GM21717 (cell line): ENCODE measurements around the gene TNIK.
"Not testable (repeated sequence)": the region's sequence is repeated elsewhere in the genome, so short reads cannot be mapped to it uniquely, and the experiment has no call there.

Experiments
- ATAC-seq: cut with Tn5 transposase; IDR thresholded peaks from one replicate; pipeline ENCODE4 v1.9.1; 2021; ENCODE audit warnings: mild to moderate bottlenecking, moderate library complexity; ENCODE audit not compliant: unreplicated experiment

TNIK gene

DNA sequence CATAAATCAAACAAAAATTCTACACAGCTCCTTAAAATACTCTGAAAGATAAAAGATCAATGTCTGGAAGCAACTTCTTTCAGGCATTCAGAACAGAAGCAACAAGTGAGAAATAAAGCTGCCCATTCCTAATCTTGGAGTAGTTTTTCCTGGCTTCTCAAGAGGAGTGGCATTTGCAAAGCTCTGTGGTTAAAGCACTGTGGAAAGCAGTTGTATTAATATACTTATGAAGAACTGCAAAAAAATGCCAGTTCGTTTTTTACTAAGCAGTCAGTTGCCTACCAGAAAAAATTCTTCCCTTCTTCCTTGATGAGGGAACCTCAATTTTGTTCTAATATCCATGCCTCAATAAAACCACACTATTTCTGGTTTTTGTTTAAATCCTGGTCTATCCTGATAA, 197.8 kb downstream of the TNIK start:
- ATAC-seq: no peak

DNA sequence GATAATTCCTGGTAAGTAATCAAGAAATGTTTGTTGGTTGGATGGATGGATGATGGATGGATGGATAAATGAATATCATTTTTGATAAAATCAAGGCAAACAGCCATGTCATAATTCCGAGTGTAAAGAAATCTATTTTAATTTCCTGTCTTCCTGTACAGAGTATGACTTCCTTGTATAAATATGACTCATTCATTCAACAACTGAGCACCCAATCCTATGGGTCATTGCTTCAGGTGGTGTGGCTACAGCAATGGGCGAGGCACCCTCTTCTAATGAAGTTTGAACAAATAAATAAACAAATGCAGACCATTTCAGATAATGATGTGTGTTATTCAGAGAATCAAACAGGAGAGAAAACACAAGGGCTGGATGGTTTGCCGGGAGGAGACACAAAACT, 198.7 kb downstream of the TNIK start:
- no peak for ATAC-seq

DNA sequence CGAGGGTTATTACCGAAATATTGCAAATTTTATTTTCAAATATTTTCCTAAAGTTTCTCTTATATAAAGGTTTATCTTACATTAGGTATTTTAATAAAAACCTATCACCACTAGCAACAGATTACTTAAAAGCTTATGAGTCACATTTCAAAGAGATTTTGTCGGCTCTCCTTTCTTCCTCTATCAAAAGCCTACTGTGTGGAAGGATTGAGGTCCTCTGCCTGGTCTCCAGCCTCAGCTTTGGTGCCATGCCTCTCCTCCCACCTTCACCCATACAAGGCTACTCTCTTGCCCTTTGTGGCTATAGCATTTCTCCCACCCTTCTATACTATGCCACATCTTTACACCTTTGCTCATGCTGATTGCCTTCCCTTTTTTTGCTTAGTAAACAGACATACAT, 199.3 kb downstream of the TNIK start:
- ATAC-seq: no peak

GRCh38 chr3:171260466-171260865, 199.7 kb downstream of the TNIK start:
- ATAC-seq: no peak

GRCh38 chr3:171258316-171258715, 201.9 kb downstream of the TNIK start:
- ATAC-seq: no peak

DNA sequence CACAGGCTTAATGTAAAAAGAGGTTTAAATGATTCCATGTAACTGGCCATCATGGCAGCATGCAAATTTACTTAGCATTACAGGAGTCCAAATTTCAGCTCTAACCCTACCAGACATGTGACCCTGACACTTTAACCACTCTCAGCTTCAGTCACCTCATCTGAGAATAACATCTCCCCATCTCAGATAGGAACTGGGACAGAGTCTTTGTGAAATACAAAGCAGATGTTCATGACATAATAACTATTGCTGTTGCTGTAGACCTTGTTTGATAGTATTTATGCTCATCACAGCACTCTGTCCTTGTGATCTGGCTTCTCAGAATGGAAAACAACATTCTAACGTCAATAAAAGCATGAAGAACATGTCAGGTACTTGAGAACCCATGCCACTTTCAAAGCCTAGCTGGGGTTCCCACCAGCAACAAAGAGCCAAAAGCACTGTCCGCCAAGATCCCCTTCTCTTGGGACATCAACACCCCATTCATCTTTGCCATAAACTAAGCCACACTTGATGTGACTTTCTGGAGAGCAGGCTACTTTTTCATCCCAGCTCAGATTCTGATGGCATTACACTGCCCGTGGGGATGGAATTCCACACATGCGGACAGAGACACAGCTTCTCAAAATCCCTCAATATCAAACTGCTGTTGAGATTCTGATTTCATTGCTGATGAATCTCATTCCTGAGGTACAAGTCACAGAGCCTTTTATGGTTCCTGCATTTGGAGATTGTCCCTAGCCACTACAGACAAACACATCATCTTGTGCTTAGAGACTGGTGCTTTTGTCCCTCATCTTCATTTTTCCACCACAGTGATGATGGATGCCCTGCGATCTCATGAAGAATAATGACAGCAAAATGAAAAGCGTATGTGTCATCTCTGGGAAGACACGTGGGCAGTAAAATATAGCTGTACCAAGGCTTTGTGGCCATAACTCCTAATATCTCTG, 202.7 kb downstream of the TNIK start:
- peak; percentile 55 for ATAC-seq

DNA sequence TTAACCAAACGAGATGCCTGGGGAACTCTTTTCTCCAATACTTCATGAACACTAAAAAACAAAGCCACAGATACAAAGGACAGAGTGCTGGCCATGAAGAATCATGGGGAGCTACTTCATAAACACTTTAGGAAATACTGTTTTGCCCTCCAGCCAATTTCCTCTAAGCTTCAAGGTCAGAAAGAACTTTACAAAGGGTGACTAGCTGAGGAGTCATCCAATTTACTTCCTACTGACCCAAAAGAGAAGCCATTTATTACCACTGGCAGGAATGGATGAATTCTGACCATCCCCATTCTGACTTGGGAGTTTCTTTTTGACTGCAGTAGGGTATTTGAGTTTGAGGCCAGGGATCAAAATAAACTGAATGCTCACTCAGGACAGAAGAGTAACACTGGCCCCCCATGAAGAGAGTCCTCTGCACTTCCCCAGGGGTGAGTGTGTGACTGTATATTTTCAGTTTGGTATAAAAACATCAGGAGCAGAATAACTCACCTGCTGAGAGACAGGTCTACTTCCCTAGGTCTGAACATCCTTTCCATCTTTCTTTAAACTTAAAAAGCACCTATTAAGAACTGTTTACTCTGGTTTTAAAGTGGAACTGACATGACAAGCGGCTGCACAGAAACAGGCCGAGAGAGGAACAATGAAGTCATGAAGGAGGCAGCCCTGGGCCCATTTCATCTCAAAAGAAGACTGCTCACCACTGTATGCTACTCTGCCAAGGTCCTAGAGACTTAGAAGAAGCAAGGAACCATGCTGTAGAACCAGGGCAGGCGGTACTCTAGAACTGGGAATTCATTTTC, 203.6 kb downstream of the TNIK start:
- no peak for ATAC-seq

DNA sequence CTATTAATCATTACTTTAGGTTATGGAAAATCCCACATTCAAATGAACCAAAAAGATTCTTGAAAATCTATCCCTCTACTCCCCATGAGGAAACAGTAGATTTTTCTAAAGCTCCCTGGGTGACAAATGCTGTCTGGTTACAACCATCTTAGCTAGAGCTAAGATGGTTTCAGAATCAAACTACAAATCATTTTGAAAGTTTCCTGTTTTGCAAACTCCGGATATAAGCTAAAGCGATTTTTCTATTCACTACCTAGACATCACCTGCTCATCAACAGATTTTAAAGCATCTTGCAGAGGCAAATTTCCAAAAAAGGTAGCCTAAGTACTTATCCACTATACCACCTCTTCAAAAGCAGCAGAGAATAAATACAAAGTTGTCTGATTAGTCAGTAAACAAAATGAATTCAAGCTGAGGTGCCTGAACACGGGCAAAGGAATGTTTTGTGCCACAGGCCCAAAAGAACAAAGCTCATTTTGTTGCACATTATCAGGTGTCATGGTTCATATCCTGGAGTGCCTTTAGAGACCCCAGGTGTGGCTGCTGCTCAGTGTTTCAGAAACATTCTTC, 204.9 kb downstream of the TNIK start:
- ATAC-seq: peak; percentile 59

- ATAC-seq: no peak
Observed at GRCh38 chr3:171254315-171254714, 205.9 kb downstream of the TNIK start.

DNA sequence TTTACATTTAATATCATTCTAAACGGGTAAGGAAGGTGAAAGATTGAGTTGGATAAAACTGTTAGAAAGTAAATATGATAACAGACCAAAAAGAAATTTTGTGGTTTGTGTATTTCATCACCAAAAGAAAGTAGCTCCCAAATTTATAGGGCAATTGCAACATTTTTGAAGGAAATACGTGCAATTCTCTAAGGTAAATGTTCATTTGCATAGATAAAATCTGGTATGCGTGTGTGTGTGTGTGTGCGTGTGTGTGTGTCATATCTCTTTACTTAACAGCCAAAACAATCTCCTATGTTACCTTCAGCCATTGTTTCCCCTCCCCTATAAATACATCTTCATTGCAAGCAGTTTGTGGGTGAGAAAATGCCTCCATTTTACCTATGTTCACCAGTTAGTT, 208.4 kb downstream of the TNIK start:
- ATAC-seq: no peak

DNA sequence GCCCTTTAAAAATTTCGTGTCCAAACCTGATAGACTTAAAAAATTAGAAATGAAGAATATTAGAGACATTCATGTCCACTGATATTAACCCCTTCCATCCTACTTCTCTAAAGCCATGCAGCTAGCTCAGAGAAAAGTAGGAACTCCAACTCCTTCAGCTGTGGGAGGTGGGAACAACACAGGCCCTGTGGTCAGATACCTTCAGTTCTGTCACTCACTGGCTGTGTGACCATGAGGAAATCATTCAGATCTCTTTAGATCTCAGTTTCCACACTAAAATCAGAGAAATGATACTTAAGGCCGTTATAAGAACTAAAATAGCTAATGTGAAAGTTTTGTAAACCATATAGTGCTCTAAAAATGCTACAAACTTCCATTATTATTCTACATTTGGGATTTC, 209.8 kb downstream of the TNIK start:
- ATAC-seq: no peak

DNA sequence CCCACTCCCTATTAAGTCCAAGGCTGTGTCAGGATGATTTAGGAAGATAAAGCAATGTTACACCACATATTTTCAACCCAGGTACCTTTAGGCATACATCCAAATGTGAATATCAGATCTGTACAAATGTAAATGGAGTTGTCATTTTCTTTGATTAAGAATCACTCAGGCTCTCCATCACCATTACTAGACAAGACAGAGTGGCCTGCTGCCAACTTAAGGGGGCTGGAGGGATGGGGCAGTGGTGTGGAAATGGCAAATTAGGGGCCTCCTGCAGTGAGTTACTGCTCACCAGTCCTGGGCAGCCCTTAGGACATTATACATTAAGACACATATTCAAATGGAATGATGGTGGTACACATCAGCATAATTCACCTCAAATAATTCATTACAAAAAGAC, 211.0 kb downstream of the TNIK start:
- ATAC-seq: peak; percentile 11

DNA sequence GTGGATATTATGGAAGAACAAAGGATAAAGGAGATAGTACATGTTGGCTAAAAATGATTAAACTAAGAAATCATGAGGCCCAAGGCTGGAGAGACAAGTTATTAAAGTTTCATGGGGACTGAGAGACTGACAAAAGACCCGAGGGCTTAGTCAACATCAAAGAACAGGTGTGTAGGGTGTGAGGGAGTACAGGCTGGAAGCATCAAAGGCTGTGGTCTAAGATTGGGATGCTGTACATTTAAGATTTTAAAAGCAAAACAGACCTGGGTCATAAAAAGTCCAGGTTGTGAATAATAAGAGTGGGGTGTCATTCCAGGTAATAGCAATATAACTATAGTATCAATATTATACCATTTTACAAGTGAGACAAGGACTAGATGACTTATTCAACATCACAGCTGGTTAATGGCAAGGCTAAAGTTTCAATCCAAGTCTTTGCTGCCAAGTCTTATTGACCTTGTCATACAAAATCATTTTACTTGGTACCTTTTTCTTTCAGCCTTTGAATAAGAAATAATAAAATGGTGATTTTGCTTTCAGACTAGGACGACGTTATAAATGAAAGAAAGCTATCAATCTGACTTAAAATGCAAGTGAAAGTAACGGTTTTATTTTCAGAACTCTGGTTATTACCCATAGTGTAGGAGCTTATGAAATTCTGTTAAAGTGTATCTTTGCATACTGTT, 211.6 kb downstream of the TNIK start:
- ATAC-seq: peak; percentile 75

- ATAC-seq: no peak
Observed at GRCh38 chr3:171245796-171246765, 214.1 kb downstream of the TNIK start.

- no peak for ATAC-seq
Observed at GRCh38 chr3:171242951-171243350, 217.3 kb downstream of the TNIK start.

DNA sequence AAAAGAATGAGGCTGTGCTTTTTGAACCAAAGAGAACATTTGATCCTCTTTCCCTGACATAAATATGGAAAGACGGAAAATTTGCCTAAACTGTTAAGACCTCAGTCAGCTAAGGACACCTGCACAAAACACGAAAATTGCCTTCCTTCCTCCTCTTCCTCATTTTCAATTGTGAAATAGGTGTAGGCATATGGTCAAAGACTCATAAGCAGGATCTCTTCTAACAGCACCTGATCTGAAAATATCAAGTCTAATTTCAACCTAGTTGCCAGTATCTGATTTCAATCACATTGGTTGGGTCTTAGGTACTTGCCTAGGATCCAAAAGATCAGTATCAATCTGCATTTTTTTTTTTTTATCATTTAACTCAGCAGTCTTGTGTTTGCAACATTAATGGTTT, 218.0 kb downstream of the TNIK start:
- no peak for ATAC-seq

GRCh38 chr3:171241655-171242054, 218.6 kb downstream of the TNIK start:
- ATAC-seq: not testable (repeated sequence)

- ATAC-seq: peak; percentile 79
Observed at GRCh38 chr3:171240504-171240835, 219.7 kb downstream of the TNIK start.

DNA sequence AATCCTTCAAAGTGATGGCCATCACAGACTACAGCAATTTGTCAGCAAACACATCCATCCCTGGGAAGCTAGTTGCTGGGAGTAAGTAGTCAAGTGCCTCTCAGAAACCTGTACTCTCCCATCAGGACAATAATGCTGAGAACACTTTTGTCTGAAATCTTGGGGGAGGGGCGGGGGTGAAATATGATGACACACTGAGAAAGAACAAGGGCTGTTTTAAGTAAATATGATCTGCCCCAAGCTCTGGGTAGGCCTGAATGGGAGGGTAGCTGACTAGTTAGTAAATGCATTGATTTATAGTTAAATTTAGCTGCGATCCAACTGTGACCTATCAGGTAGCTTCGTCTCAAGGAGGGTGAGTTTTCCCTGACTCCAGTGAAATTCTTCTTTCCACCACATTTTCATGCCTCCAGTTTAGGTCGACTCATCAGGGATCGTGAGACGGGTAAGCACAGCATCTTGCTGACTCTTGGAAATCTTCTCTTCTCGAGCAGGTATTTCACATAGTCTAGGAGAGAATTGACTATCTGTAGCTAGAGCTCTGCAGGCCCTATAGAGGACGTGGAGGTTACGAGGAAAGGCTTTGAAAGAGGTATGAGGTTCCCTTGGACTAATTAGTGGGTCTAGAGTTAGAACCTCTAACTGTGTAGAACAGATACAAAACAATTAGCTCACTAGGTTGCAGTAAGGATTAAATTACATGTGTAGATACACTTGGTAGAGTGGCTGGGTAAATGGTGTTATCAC, 220.3 kb downstream of the TNIK start:
- ATAC-seq: peak; percentile 8
